Adrenal gland (tissue), 5 donors: ENCODE measurements around the gene PLSCR5.

Experiments used
- CTCF ChIP-seq, 6 experiments: fragments of 450-650 bp in 4 of 6; fragments of 200-600 bp in 2 of 6; sonication (generic) in 1 of 6; IDR thresholded peaks; 1 replicate in 5 of 6; 2 replicates in 1 of 6; pipeline versions ENCODE4 v1.5.1 to v1.8.0; 2016 to 2021; ENCODE audit warnings: antibody characterized with exemption in 6 of 6, mild to moderate bottlenecking in 2 of 6, moderate library complexity in 1 of 6
- POLR2A ChIP-seq, 2 donors: fragments of 450-650 bp; IDR thresholded peaks; one replicate each; pipeline ENCODE4 v1.6.1; 2017; ENCODE audit warnings: antibody characterized with exemption in 2 of 2, mild to moderate bottlenecking in 2 of 2, moderate library complexity in 1 of 2
- donor health status: DM: no; HTN: no; CAD: no.

- TF ChIP-seq CTCF (IDR thresholded peaks at IDR 0.05) (no peak), POLR2A (IDR thresholded peaks at IDR 0.05) (no peak)
Measured at GRCh38 chr3:146575636-146576035, 29.5 kb downstream of the PLSCR5 start.
